IgD-negative memory B cell (primary cell): Measurements from ENCODE around the gene KIAA1549. TPM values are rescaled to one million over a fixed set of nuclear protein-coding genes. Genes with fewer than 3 reads are reported as not detected.
A peak's percentile ranks its signal among the peaks of the same experiment; 100 is the strongest.

Source experiments
- H3K27ac Mint-ChIP-seq, 3 donors: one replicate each; pipeline ENCODE4 v1.8.0; 2020 to 2022; ENCODE audit warnings: mild to moderate bottlenecking in 3 of 3, mixed read lengths in 3 of 3, moderate library complexity in 1 of 3
- H3K27me3 Mint-ChIP-seq: one replicate; pipeline ENCODE4 v1.8.0; 2021; ENCODE audit warnings: mixed read lengths
- H3K36me3 Mint-ChIP-seq: one replicate; pipeline ENCODE4 v1.8.0; 2020; ENCODE audit warnings: mild to moderate bottlenecking, mixed read lengths
- H3K4me1 Mint-ChIP-seq, 3 donors: one replicate each; pipeline ENCODE4 v1.8.0; 2020 to 2022; ENCODE audit warnings: mixed read lengths in 3 of 3, mild to moderate bottlenecking in 1 of 3
- H3K4me3 Mint-ChIP-seq, 4 donors: one replicate each; pipeline ENCODE4 v1.8.0; 2020 to 2022; ENCODE audit warnings: mild to moderate bottlenecking in 4 of 4, mixed read lengths in 4 of 4, moderate library complexity in 3 of 4
- H3K9me3 Mint-ChIP-seq, 3 donors: one replicate each; pipeline ENCODE4 v1.8.0; 2020 to 2021; ENCODE audit warnings: mixed read lengths in 3 of 3, mild to moderate bottlenecking in 1 of 3
- polyA plus RNA-seq: library from polyadenylated mRNA; unstranded; fragments of 300-500 nt; fragmentation: Illumina TruSeq; gene quantifications from one replicate; pipeline ENCODE4 v1.2.3, GENCODE V29; 2021

Gene KIAA1549
- polyA plus RNA-seq, 1 donor from 2014 or later: not detected

- Mint-ChIP-seq H3K4me1 (peaks cover 0 to 1% (median 0%) of the 10 kb centered on the region in 3 donors), H3K36me3 (no peaks in the 10 kb centered on the region), H3K9me3 (peaks cover 0 to 3% (median 0%) of the 10 kb centered on the region in 3 donors), H3K4me3 (no peak overlapping the region), H3K27me3 (peaks cover 3% of the 10 kb centered on the region), H3K27ac (no peak overlapping the region)
These were observed 63.4 kb downstream of the KIAA1549 start for GRCh38 chr7:138917771-138918170.

GRCh38 chr7:138916731-138917130 is 64.5 kb downstream of the KIAA1549 start:
- Mint-ChIP-seq H3K4me3 (no peak overlapping the region), H3K36me3 (no peaks in the 10 kb centered on the region), H3K27me3 (peaks cover 3% of the 10 kb centered on the region), H3K4me1 (no peaks in the 10 kb centered on the region), H3K27ac (peak overlapping the region in 1 of 3 donors; percentile 47), H3K9me3 (no peaks in the 10 kb centered on the region)

- Mint-ChIP-seq H3K27me3 (peaks cover 3% of the 10 kb centered on the region), H3K4me3 (no peak overlapping the region), H3K27ac (peak overlapping the region in 1 of 3 donors; percentile 47), H3K36me3 (no peaks in the 10 kb centered on the region), H3K9me3 (no peaks in the 10 kb centered on the region), H3K4me1 (no peaks in the 10 kb centered on the region)
These were observed 64.9 kb downstream of the KIAA1549 start for GRCh38 chr7:138916275-138916674.

GRCh38 chr7:138913783-138914182 is 67.4 kb downstream of the KIAA1549 start:
- H3K27me3 Mint-ChIP-seq: peaks cover 3% of the 10 kb centered on the region

GRCh38 chr7:138911007-138911406 is 70.2 kb downstream of the KIAA1549 start:
- Mint-ChIP-seq H3K27ac (no peak overlapping the region), H3K27me3 (peaks cover 2% of the 10 kb centered on the region), H3K4me3 (no peak overlapping the region), H3K4me1 (no peaks in the 10 kb centered on the region), H3K9me3 (no peaks in the 10 kb centered on the region), H3K36me3 (no peaks in the 10 kb centered on the region)

More at GRCh38 chr7:138913783-138914182, 67.4 kb downstream of the KIAA1549 start:
- Mint-ChIP-seq H3K9me3 (no peaks in the 10 kb centered on the region), H3K4me3 (no peak overlapping the region), H3K36me3 (no peaks in the 10 kb centered on the region), H3K4me1 (no peaks in the 10 kb centered on the region), H3K27ac (no peak overlapping the region)

GRCh38 chr7:138907850-138908249 is 73.3 kb downstream of the KIAA1549 start:
- H3K4me3 Mint-ChIP-seq: no peak overlapping the region
- no peaks in the 10 kb centered on the region for H3K9me3 Mint-ChIP-seq
- no peaks in the 10 kb centered on the region for H3K36me3 Mint-ChIP-seq
- no peak overlapping the region for H3K27ac Mint-ChIP-seq
- H3K4me1 Mint-ChIP-seq: no peaks in the 10 kb centered on the region
- H3K27me3 Mint-ChIP-seq: peaks cover 2% of the 10 kb centered on the region

- Mint-ChIP-seq H3K27ac (no peak overlapping the region), H3K4me3 (no peak overlapping the region), H3K9me3 (no peaks in the 10 kb centered on the region), H3K4me1 (no peaks in the 10 kb centered on the region), H3K36me3 (no peaks in the 10 kb centered on the region), H3K27me3 (peaks cover 2% of the 10 kb centered on the region)
These were observed 73.9 kb downstream of the KIAA1549 start for GRCh38 chr7:138907201-138907847.

GRCh38 chr7:138903859-138904435 is 77.2 kb downstream of the KIAA1549 start:
- no peak overlapping the region for H3K27ac Mint-ChIP-seq

GRCh38 chr7:138903186-138903820 is 77.9 kb downstream of the KIAA1549 start:
- Mint-ChIP-seq H3K9me3 (no peaks in the 10 kb centered on the region), H3K4me1 (peaks cover 0 to 1% (median 0%) of the 10 kb centered on the region in 3 donors), H3K27me3 (peaks cover 2% of the 10 kb centered on the region), H3K27ac (peak overlapping the region in 1 of 3 donors; percentile 54), H3K36me3 (peaks cover 1% of the 10 kb centered on the region), H3K4me3 (peak overlapping the region in 1 of 4 donors; percentile 13)

More at GRCh38 chr7:138903859-138904435, 77.2 kb downstream of the KIAA1549 start:
- Mint-ChIP-seq H3K36me3 (peaks cover 1% of the 10 kb centered on the region), H3K27me3 (peaks cover 2% of the 10 kb centered on the region), H3K4me1 (no peaks in the 10 kb centered on the region), H3K9me3 (no peaks in the 10 kb centered on the region), H3K4me3 (no peak overlapping the region)

GRCh38 chr7:138902161-138902560 is 79.0 kb downstream of the KIAA1549 start:
- no peaks in the 10 kb centered on the region for H3K9me3 Mint-ChIP-seq
- peaks cover 1% of the 10 kb centered on the region for H3K36me3 Mint-ChIP-seq
- H3K4me3 Mint-ChIP-seq: no peak overlapping the region
- no peak overlapping the region for H3K27ac Mint-ChIP-seq
- peaks cover 0 to 3% (median 0%) of the 10 kb centered on the region in 3 donors for H3K4me1 Mint-ChIP-seq
- peaks cover 2% of the 10 kb centered on the region for H3K27me3 Mint-ChIP-seq

- peaks cover 0 to 3% (median 0%) of the 10 kb centered on the region in 3 donors for H3K4me1 Mint-ChIP-seq
- H3K9me3 Mint-ChIP-seq: no peaks in the 10 kb centered on the region
- H3K36me3 Mint-ChIP-seq: peaks cover 4% of the 10 kb centered on the region
- H3K27me3 Mint-ChIP-seq: peaks cover 2% of the 10 kb centered on the region
- peak overlapping the region in 1 of 4 donors; percentile 18 for H3K4me3 Mint-ChIP-seq
- H3K27ac Mint-ChIP-seq: no peak overlapping the region
These were observed 81.0 kb downstream of the KIAA1549 start for GRCh38 chr7:138900035-138900828.

GRCh38 chr7:138898802-138899201 is 82.4 kb downstream of the KIAA1549 start:
- Mint-ChIP-seq H3K4me3 (no peak overlapping the region), H3K27ac (no peak overlapping the region), H3K27me3 (peaks cover 2% of the 10 kb centered on the region), H3K4me1 (peaks cover 0 to 3% (median 0%) of the 10 kb centered on the region in 3 donors), H3K9me3 (no peaks in the 10 kb centered on the region), H3K36me3 (peaks cover 6% of the 10 kb centered on the region)

GRCh38 chr7:138898255-138898654 is 82.9 kb downstream of the KIAA1549 start:
- Mint-ChIP-seq H3K9me3 (no peaks in the 10 kb centered on the region), H3K4me1 (peaks cover 0 to 3% (median 0%) of the 10 kb centered on the region in 3 donors), H3K36me3 (peaks cover 6% of the 10 kb centered on the region), H3K4me3 (no peak overlapping the region), H3K27me3 (no peaks in the 10 kb centered on the region), H3K27ac (no peak overlapping the region)

GRCh38 chr7:138895679-138896078 is 85.5 kb downstream of the KIAA1549 start:
- Mint-ChIP-seq H3K27me3 (no peaks in the 10 kb centered on the region), H3K27ac (no peak overlapping the region), H3K36me3 (peaks cover 6% of the 10 kb centered on the region)

GRCh38 chr7:138893258-138893657 is 87.9 kb downstream of the KIAA1549 start:
- Mint-ChIP-seq H3K9me3 (no peaks in the 10 kb centered on the region), H3K27me3 (no peaks in the 10 kb centered on the region), H3K27ac (no peak overlapping the region), H3K4me3 (no peak overlapping the region), H3K4me1 (peaks cover 0 to 1% (median 0%) of the 10 kb centered on the region in 3 donors), H3K36me3 (peaks cover 4% of the 10 kb centered on the region)

More at GRCh38 chr7:138895679-138896078, 85.5 kb downstream of the KIAA1549 start:
- peaks cover 0 to 3% (median 0%) of the 10 kb centered on the region in 3 donors for H3K4me1 Mint-ChIP-seq
- H3K4me3 Mint-ChIP-seq: no peak overlapping the region
- H3K9me3 Mint-ChIP-seq: no peaks in the 10 kb centered on the region
